ENCODE results near the gene TARBP1. TPM values are rescaled to one million over a fixed set of nuclear protein-coding genes. Genes with fewer than 3 reads are reported as not detected.

Gene TARBP1
- total and polyA plus RNA-seq, 2 donors (not counting 1 experiment from before 2014, with no cell fraction given): 35.4 to 71.5 TPM

- Mint-ChIP-seq H3K4me1 (no peaks in the 10 kb centered on the region), H3K4me3 (no peak overlapping the region), H3K27ac (no peak overlapping the region), H3K27me3 (no peaks in the 10 kb centered on the region), H3K9me3 (ENCODE audit: insufficient read depth) (no peaks in the 10 kb centered on the region)
- WGBS (ENCODE audit: insufficient coverage): 96% methylated on average over 8 of the region's 11 CpGs
- H3K36me3 ChIP-seq (replicated peaks in 1 of 2; ENCODE audit: control extremely low read depth in 1 of 2, control insufficient read depth in 1 of 2, extremely low read depth in 1 of 2, insufficient read depth in 2 of 2, low read length in 1 of 2): peaks cover 0 to 44% of the 10 kb centered on the region in 2 experiments
- no peak overlapping the region for H2AFZ ChIP-seq (ENCODE audit: insufficient read depth, low read depth, low read length, poor library complexity, severe bottlenecking)
- H4K20me1 ChIP-seq (ENCODE audit: control insufficient read depth, insufficient read depth, low read length, poor library complexity, severe bottlenecking): no peaks in the 10 kb centered on the region
- CTCF ChIA-PET: interaction anchor here (0.7 kb wide), 1 partner anchor 350 kb away, joined by 3 read pairs; no protein-coding TSS in a partner anchor
- H3K27ac ChIP-seq (ENCODE audit: low read length in 2 of 2): no peak overlapping the region
- intact Hi-C loops (cut with micrococcal nuclease): no loop called here
- no peak overlapping the region for H3K9ac ChIP-seq (ENCODE audit: low read length)
- no peak overlapping the region for H3K4me2 ChIP-seq (replicated peaks; ENCODE audit: low read depth, low read length, poor library complexity, severe bottlenecking)
- no peak for ATAC-seq (ENCODE audit: low read depth)
- no peaks in the 10 kb centered on the region for H3K27me3 ChIP-seq (replicated peaks in 1 of 4; ENCODE audit: control extremely low read depth in 1 of 4, control insufficient read depth in 3 of 4, insufficient read depth in 4 of 4, low read length in 3 of 4)
- DNase-seq: no peak
- no peaks in the 10 kb centered on the region for H3K9me3 ChIP-seq (ENCODE audit: control extremely low read depth in 1 of 3, control insufficient read depth in 2 of 3, insufficient read depth in 1 of 3, low read length in 2 of 3)
- H3K79me2 ChIP-seq (ENCODE audit: control insufficient read depth, insufficient read depth, low read length): no peaks in the 10 kb centered on the region
- no peak overlapping the region for H3K4me3 ChIP-seq (ENCODE audit: control extremely low read depth in 1 of 5, extremely low read depth in 1 of 5, insufficient read depth in 1 of 5, low read depth in 2 of 5, low read length in 4 of 5)
- no peaks in the 10 kb centered on the region for H3K4me1 ChIP-seq (ENCODE audit: control insufficient read depth in 2 of 2, insufficient read depth in 2 of 2, low read length in 2 of 2)
- POLR2A ChIA-PET: no interaction called here
- no peak for TF ChIP-seq EZH2 (IDR thresholded peaks at IDR 0.05; ENCODE audit: borderline replicate concordance, insufficient read depth, low read depth, low read length, poor library complexity, severe bottlenecking)
- TF ChIP-seq, protein P1, sequence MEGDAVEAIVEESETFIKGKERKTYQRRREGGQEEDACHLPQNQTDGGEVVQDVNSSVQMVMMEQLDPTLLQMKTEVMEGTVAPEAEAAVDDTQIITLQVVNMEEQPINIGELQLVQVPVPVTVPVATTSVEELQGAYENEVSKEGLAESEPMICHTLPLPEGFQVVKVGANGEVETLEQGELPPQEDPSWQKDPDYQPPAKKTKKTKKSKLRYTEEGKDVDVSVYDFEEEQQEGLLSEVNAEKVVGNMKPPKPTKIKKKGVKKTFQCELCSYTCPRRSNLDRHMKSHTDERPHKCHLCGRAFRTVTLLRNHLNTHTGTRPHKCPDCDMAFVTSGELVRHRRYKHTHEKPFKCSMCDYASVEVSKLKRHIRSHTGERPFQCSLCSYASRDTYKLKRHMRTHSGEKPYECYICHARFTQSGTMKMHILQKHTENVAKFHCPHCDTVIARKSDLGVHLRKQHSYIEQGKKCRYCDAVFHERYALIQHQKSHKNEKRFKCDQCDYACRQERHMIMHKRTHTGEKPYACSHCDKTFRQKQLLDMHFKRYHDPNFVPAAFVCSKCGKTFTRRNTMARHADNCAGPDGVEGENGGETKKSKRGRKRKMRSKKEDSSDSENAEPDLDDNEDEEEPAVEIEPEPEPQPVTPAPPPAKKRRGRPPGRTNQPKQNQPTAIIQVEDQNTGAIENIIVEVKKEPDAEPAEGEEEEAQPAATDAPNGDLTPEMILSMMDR (IDR thresholded peaks at IDR 0.05): no peak
Observed at GRCh38 chr1:234412830-234413229, 66.1 kb downstream of the TARBP1 start.

- WGBS (ENCODE audit: insufficient coverage): 98% methylated on average over 3 of the region's 5 CpGs
- POLR2A ChIA-PET: no interaction called here
- Mint-ChIP-seq H3K9me3 (ENCODE audit: insufficient read depth) (no peaks in the 10 kb centered on the region), H3K27ac (no peak overlapping the region), H3K4me3 (no peak overlapping the region), H3K27me3 (no peaks in the 10 kb centered on the region), H3K4me1 (no peaks in the 10 kb centered on the region)
- H3K27me3 ChIP-seq (replicated peaks in 1 of 4; ENCODE audit: control extremely low read depth in 1 of 4, control insufficient read depth in 3 of 4, insufficient read depth in 4 of 4, low read length in 3 of 4): no peaks in the 10 kb centered on the region
- ATAC-seq (ENCODE audit: low read depth): no peak
- H4K20me1 ChIP-seq (ENCODE audit: control insufficient read depth, insufficient read depth, low read length, poor library complexity, severe bottlenecking): no peaks in the 10 kb centered on the region
- no peak overlapping the region for H3K27ac ChIP-seq (ENCODE audit: low read length in 2 of 2)
- CTCF ChIA-PET: no interaction called here
- TF ChIP-seq EZH2 (IDR thresholded peaks at IDR 0.05; ENCODE audit: borderline replicate concordance, insufficient read depth, low read depth, low read length, poor library complexity, severe bottlenecking): no peak
- TF ChIP-seq, protein P1 (IDR thresholded peaks at IDR 0.05): no peak
- H3K4me1 ChIP-seq (ENCODE audit: control insufficient read depth in 2 of 2, insufficient read depth in 2 of 2, low read length in 2 of 2): no peaks in the 10 kb centered on the region
- no peak for DNase-seq
- no peak overlapping the region for H3K4me3 ChIP-seq (ENCODE audit: control extremely low read depth in 1 of 5, extremely low read depth in 1 of 5, insufficient read depth in 1 of 5, low read depth in 2 of 5, low read length in 4 of 5)
- no peak overlapping the region for H3K4me2 ChIP-seq (replicated peaks; ENCODE audit: low read depth, low read length, poor library complexity, severe bottlenecking)
- peaks cover 3 to 38% of the 10 kb centered on the region in 2 experiments for H3K36me3 ChIP-seq (replicated peaks in 1 of 2; ENCODE audit: control extremely low read depth in 1 of 2, control insufficient read depth in 1 of 2, extremely low read depth in 1 of 2, insufficient read depth in 2 of 2, low read length in 1 of 2)
- no peak overlapping the region for H2AFZ ChIP-seq (ENCODE audit: insufficient read depth, low read depth, low read length, poor library complexity, severe bottlenecking)
- no peaks in the 10 kb centered on the region for H3K79me2 ChIP-seq (ENCODE audit: control insufficient read depth, insufficient read depth, low read length)
- intact Hi-C loops (cut with micrococcal nuclease): no loop called here
- H3K9ac ChIP-seq (ENCODE audit: low read length): no peak overlapping the region
- no peaks in the 10 kb centered on the region for H3K9me3 ChIP-seq (ENCODE audit: control extremely low read depth in 1 of 3, control insufficient read depth in 2 of 3, insufficient read depth in 1 of 3, low read length in 2 of 3)
Observed at GRCh38 chr1:234409328-234409727, 69.7 kb downstream of the TARBP1 start.
